ENCODE data around the gene FRAT1. TPM values are rescaled to one million over a fixed set of nuclear protein-coding genes. Genes with fewer than 3 reads are reported as not detected.

FRAT1 gene
- total and polyA plus RNA-seq, 10 of the 15 experiments (the other 5 are each of a cell fraction or from before 2014, with no cell fraction given): 0.07 to 0.73 (median 0.26) TPM

DNA sequence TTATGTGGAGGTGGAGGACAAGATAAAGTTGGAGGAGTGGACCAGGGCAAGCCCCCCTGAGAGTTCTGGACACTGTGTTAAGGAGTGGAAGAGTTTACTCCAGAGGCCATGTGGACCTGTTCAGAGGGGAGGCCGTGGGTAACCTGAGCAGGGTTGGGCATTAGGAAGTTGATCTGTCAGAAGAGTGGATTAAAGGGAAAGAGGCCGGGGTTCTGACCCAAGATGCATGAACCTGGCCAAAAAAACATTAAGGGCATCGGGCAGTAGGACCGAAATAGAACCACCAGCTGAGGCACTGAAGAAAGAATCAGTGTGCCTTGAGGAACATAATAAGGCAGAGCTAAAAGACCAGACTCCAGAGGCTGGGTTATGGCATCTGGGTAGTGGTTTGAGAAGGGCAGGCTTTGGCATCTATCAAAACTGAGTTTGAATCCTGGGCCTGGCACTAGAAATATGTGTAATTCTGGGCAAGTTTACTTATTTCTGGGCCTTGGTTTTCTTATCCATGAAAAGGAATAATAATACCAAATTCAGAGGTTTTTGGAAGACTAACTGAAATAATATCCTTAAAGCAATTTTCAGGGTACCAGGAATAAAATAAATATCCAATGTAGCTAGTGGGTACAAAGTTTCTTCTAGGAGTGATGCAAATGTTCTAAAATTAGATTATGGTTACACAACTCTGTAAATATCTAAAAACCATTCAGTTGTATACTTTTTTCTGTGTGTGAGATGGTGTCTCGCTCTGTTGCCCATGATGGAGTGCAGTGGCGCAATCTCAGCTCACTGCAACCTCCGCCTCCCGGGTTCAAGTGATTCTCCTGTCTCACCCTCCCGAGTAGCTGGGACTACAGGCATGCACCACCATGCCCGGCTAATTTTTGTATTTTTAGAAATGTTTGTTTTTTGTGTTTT, 10.9 kb upstream of the FRAT1 start (continued):
- no peak for TF ChIP-seq ELK1 (IDR thresholded peaks at IDR 0.05; ENCODE audit: low read depth, low read length)
- no peak for TF ChIP-seq CHD2 (IDR thresholded peaks at IDR 0.05; ENCODE audit: borderline replicate concordance, low read depth, low read length)
- TF ChIP-seq REST (IDR thresholded peaks at IDR 0.05; ENCODE audit: low read depth, low read length): no peak
- no peak for TF ChIP-seq TCF7 (IDR thresholded peaks at IDR 0.05; ENCODE audit: borderline replicate concordance)
- no peak for TF ChIP-seq POU2F2 (IDR thresholded peaks at IDR 0.05; ENCODE audit: borderline replicate concordance, low read depth, low read length)
- TF ChIP-seq SREBF2 (IDR thresholded peaks at IDR 0.05; ENCODE audit: low read length): no peak
